ENCODE data around the gene THBS3. TPM values are rescaled to one million over a fixed set of nuclear protein-coding genes. Genes with fewer than 3 reads are reported as not detected.
"Not testable (repeated sequence)": the region's sequence is repeated elsewhere in the genome, so short reads cannot be mapped to it uniquely, and the experiment has no call there.

Gene THBS3
- total RNA-seq, 1 donor from 2014 or later = 15.3 TPM

- Mint-ChIP-seq H3K27ac (peak overlapping the region; percentile 37), H3K9me3 (no peaks in the 10 kb centered on the region), H3K4me3 (peak overlapping the region; percentile 80), H3K27me3 (no peaks in the 10 kb centered on the region), H3K4me1 (peaks cover 18% of the 10 kb centered on the region), H3K36me3 (ENCODE audit: low read depth) (peaks cover 16% of the 10 kb centered on the region)
- no peak for DNase-seq
- no peak for TF ChIP-seq CTCF (IDR thresholded peaks at IDR 0.05)
- ChIA-PET CTCF (interaction anchor here (0.8 to 6.4 kb wide), 16 partner anchors 13 to 123 kb away, joined by 3 to 145 read pairs (median 5); partner anchors contain the start of genes EFNA4 and SLC50A1), POLR2A (interaction anchor here (0.6 to 4.5 kb wide), 16 partner anchors 12 to 105 kb away, joined by 3 to 92 read pairs (median 6); partner anchors contain the start of genes DPM3, EFNA4 and SLC50A1)
- ATAC-seq (ENCODE audit: low read depth) = peak; percentile 8
- intact Hi-C loops (cut with micrococcal nuclease) = loop anchor here (1.0 kb wide), 7 partner anchors 16 to 121 kb away; partner anchors contain the start of genes DPM3, EFNA4 and SLC50A1
Observed at GRCh38 chr1:155166471-155167165, 41.1 kb downstream of the THBS3 start.

DNA sequence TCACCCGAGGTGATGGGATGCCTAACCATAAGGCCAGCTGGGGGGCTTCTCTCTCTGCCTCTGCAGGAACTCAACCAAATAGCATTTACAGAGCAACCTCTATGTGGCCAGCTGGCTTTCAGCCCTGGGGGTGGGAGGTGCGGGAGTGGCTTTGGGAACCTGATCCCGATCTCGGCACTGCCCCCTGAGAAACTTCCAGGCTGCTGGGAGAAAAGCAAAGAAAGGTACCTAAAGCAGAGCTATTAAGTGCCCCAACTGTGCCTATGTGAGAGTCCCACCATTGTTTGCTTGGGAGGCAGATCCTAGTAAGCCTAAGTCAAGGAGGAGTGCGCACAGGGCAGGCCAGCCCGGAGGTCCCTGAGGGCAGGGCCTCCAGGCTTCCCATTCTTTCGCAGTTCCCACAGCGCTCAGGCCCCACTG is 41.6 kb downstream of the THBS3 start:
- DNase-seq = no peak
- no peaks in the 10 kb centered on the region for H3K27me3 Mint-ChIP-seq
- peaks cover 16% of the 10 kb centered on the region for H3K36me3 Mint-ChIP-seq (ENCODE audit: low read depth)
- intact Hi-C loops (cut with micrococcal nuclease) = no loop called here
- ATAC-seq (ENCODE audit: low read depth) = no peak
- POLR2A ChIA-PET = interaction anchor here (0.6 to 4.5 kb wide), 9 partner anchors 12 to 103 kb away, joined by 3 to 92 read pairs (median 7); partner anchors contain the start of genes DPM3, EFNA4 and SLC50A1
- no peaks in the 10 kb centered on the region for H3K9me3 Mint-ChIP-seq
- CTCF ChIA-PET = interaction anchor here (0.9 to 6.4 kb wide), 5 partner anchors 30 to 122 kb away, joined by 3 to 145 read pairs (median 19); partner anchors contain the start of gene SLC50A1
- TF ChIP-seq CTCF (IDR thresholded peaks at IDR 0.05) = no peak
- H3K4me3 Mint-ChIP-seq = no peak overlapping the region
- no peak overlapping the region for H3K27ac Mint-ChIP-seq
- H3K4me1 Mint-ChIP-seq = peaks cover 18% of the 10 kb centered on the region

DNA sequence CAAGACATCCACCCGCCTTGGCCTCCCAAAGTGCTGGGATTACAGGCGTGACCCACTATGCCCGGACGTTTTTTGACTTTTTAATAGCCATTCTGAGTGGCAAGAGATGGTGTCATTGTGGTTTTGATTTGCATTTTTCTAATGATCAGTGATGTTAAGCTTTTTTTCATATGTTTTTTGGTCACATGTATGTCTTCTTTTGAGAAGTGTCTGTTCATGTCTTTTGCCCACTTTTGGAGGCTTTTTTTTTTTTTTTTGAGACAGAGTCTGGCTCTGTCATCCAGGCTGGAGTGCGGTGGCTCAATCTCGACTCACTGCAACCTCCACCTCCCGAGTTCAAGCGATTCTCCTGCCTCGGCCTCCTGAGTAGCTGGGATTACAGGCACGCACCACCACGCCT is 43.1 kb downstream of the THBS3 start:
- CTCF ChIA-PET = interaction anchor here (6.4 kb wide), 1 partner anchor 74 kb away, joined by 145 read pairs; no protein-coding TSS in a partner anchor
- H3K4me3 Mint-ChIP-seq; H3K9me3 Mint-ChIP-seq; H3K27me3 Mint-ChIP-seq; DNase-seq; H3K36me3 Mint-ChIP-seq (ENCODE audit: low read depth); ATAC-seq (ENCODE audit: low read depth); intact Hi-C loops (cut with micrococcal nuclease); H3K27ac Mint-ChIP-seq: not testable (repeated sequence)
- POLR2A ChIA-PET = interaction anchor here (0.6 to 4.5 kb wide), 5 partner anchors 8 to 79 kb away, joined by 3 to 92 read pairs (median 4); partner anchors contain the start of genes KRTCAP2 and SLC50A1
- peaks cover 18% of the 10 kb centered on the region for H3K4me1 Mint-ChIP-seq

GRCh38 chr1:155163785-155164184 is 43.9 kb downstream of the THBS3 start:
- H3K4me1 Mint-ChIP-seq = peaks cover 18% of the 10 kb centered on the region
- ChIA-PET POLR2A (interaction anchor here (0.8 to 4.5 kb wide), 2 partner anchors 9 to 27 kb away, joined by 4 to 92 read pairs; partner anchors contain the start of genes KRTCAP2 and SLC50A1), CTCF (interaction anchor here (1.5 kb wide), 1 partner anchor 72 kb away, joined by 3 read pairs; no protein-coding TSS in a partner anchor)
- DNase-seq; H3K4me3 Mint-ChIP-seq; H3K27ac Mint-ChIP-seq; H3K36me3 Mint-ChIP-seq (ENCODE audit: low read depth); H3K27me3 Mint-ChIP-seq; intact Hi-C loops (cut with micrococcal nuclease); ATAC-seq (ENCODE audit: low read depth); H3K9me3 Mint-ChIP-seq: not testable (repeated sequence)

DNA sequence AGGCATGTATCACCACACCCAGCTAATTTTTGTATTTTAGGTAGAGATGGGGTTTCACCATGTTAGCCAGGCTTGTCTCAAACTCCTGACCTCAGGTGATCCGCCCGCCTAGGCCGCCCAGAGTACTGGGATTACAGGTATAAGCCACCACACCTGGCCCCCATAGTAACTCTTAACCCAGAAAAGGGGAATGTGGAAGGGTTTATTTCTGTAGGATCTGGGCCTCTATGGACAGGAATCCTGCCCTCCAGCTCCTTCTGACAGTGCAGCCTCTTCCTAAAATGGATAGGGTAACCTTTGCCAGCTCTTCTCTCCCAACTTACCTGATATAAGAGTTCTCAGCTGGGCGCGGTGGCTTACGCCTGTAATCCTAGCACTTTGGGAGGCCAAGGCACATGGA is 45.1 kb downstream of the THBS3 start:
- CTCF ChIA-PET = interaction anchor here (1.0 to 1.5 kb wide), 2 partner anchors 10 to 71 kb away, joined by 3 read pairs; partner anchors contain the start of gene KRTCAP2
- H3K27me3 Mint-ChIP-seq; ATAC-seq (ENCODE audit: low read depth); POLR2A ChIA-PET; H3K27ac Mint-ChIP-seq; H3K36me3 Mint-ChIP-seq (ENCODE audit: low read depth); H3K4me3 Mint-ChIP-seq; intact Hi-C loops (cut with micrococcal nuclease); H3K9me3 Mint-ChIP-seq; DNase-seq: not testable (repeated sequence)
- peaks cover 14% of the 10 kb centered on the region for H3K4me1 Mint-ChIP-seq

DNA sequence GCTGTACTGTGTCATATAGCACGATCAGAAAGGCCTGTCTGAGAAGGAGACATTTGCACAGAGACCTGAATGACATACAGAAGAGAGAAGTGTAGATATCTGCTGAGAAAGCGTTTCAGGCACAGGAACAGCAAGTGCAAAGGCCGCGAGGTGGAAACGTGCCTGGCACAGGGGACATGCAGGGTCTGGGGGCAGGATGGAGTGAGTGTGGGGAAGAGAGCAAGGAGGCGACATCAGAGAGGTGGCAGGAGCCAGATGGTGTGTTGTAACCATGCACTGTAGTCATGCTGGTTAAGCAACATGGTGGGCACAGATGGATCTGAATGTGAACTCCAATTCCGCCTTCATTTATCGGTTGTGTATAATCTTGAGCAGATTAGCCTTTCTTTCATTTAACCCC is 47.6 kb downstream of the THBS3 start:
- no peak for ATAC-seq (ENCODE audit: low read depth)
- Mint-ChIP-seq H3K27me3 (no peaks in the 10 kb centered on the region), H3K27ac (no peak overlapping the region), H3K36me3 (ENCODE audit: low read depth) (no peaks in the 10 kb centered on the region), H3K4me1 (no peaks in the 10 kb centered on the region), H3K4me3 (no peak overlapping the region), H3K9me3 (no peaks in the 10 kb centered on the region)
- TF ChIP-seq CTCF (IDR thresholded peaks at IDR 0.05) = no peak
- no peak for DNase-seq
- POLR2A ChIA-PET = interaction anchor here (0.5 kb wide), 1 partner anchor 22 kb away, joined by 3 read pairs; no protein-coding TSS in a partner anchor
- intact Hi-C loops (cut with micrococcal nuclease) = no loop called here
- CTCF ChIA-PET = no interaction called here
